CD4-positive, alpha-beta T cell treated with Interleukin-15 for 4 hours (primary cell): ENCODE data around the gene EIF4A2.
"Not testable (repeated sequence)": the region's sequence is repeated elsewhere in the genome, so short reads cannot be mapped to it uniquely, and the experiment has no call there.

Source experiments
- DNase-seq: peaks from one replicate; pipeline ENCODE4 v3.0.0-alpha.2; 2020; ENCODE audit warnings: low spot score

The EIF4A2 gene

GRCh38 chr3:186784820-186785494, 1.6 kb downstream of the EIF4A2 start:
- DNase-seq: no peak

- no peak for DNase-seq
Measured at GRCh38 chr3:186785495-186786018, 2.2 kb downstream of the EIF4A2 start.

- DNase-seq: no peak
Measured at GRCh38 chr3:186786922-186787321, 3.5 kb downstream of the EIF4A2 start.

GRCh38 chr3:186787642-186788481, 4.5 kb downstream of the EIF4A2 start:
- DNase-seq: no peak

- DNase-seq: no peak
Measured at GRCh38 chr3:186788482-186789370, 5.3 kb downstream of the EIF4A2 start.

- no peak for DNase-seq
Measured at GRCh38 chr3:186789554-186790260, 6.3 kb downstream of the EIF4A2 start.

GRCh38 chr3:186790261-186790981, 7.0 kb downstream of the EIF4A2 start:
- DNase-seq: no peak

- DNase-seq: no peak
Measured at GRCh38 chr3:186798239-186798874, 15.0 kb downstream of the EIF4A2 start.

GRCh38 chr3:186800285-186800684, 16.9 kb downstream of the EIF4A2 start:
- no peak for DNase-seq

- DNase-seq: no peak
Measured at GRCh38 chr3:186802701-186803100, 19.3 kb downstream of the EIF4A2 start.

GRCh38 chr3:186803447-186803846, 20.1 kb downstream of the EIF4A2 start:
- DNase-seq: not testable (repeated sequence)

- peak; percentile 81 for DNase-seq
Measured at GRCh38 chr3:186806089-186807055, 23.0 kb downstream of the EIF4A2 start, which contains the start of gene RFC4. TSS of gene RFC4 (minus strand) at chr3:186806482. CDS start at chr3:186804713, 1,769 bp downstream.

GRCh38 chr3:186807231-186807630, 23.9 kb downstream of the EIF4A2 start:
- DNase-seq: no peak

GRCh38 chr3:186810336-186810996, 27.1 kb downstream of the EIF4A2 start:
- DNase-seq: no peak

GRCh38 chr3:186811313-186811712, 27.9 kb downstream of the EIF4A2 start:
- DNase-seq: not testable (repeated sequence)

GRCh38 chr3:186814100-186814499, 30.7 kb downstream of the EIF4A2 start:
- DNase-seq: no peak

- DNase-seq: no peak
Measured at GRCh38 chr3:186815435-186815834, 32.1 kb downstream of the EIF4A2 start.

GRCh38 chr3:186818516-186818915, 35.1 kb downstream of the EIF4A2 start:
- no peak for DNase-seq
